HG03095 (cell line): Measurements from ENCODE around the gene IL13RA1.
A peak's percentile ranks its signal among the peaks of the same experiment; 100 is the strongest.
"Not testable (repeated sequence)": the region's sequence is repeated elsewhere in the genome, so short reads cannot be mapped to it uniquely, and the experiment has no call there.

Experiments
- ATAC-seq: cut with Tn5 transposase; IDR thresholded peaks from one replicate; pipeline ENCODE4 v1.9.1; 2021; ENCODE audit warnings: moderate library complexity; ENCODE audit not compliant: unreplicated experiment

The IL13RA1 gene

DNA sequence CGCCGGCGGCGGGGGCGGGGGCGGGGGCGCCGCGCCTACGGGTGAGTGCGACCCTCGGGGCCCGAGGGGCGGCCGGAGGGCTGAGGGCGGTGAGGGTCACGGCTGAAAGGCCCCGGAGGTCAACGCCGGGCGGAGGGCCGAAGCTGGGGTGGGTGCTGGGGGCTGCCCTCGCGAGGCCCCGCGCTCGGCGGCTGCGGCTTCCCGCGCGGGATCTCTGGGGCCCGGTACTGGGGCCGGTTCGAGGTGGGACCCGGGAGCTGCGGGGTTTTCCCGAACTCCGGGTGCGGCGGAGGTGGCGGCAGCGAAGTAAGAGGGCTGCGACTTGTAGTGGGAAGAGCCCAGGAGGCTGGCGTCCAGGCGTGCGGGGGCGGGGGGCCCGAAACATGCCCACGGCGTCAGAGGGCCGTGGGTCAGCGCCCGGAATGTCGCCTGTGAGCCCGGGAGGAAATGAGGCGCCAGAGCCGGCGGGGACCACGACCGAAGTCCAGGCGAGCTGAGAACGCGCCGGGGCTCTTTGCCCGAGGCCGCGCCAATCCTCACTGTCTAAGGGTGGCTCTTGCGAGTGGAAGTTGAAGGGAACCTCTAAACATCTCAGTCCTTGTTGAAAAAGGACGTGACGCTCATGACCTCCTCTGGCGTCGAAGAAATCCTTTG is 407 bp downstream of the IL13RA1 start:
- ATAC-seq: no peak

DNA sequence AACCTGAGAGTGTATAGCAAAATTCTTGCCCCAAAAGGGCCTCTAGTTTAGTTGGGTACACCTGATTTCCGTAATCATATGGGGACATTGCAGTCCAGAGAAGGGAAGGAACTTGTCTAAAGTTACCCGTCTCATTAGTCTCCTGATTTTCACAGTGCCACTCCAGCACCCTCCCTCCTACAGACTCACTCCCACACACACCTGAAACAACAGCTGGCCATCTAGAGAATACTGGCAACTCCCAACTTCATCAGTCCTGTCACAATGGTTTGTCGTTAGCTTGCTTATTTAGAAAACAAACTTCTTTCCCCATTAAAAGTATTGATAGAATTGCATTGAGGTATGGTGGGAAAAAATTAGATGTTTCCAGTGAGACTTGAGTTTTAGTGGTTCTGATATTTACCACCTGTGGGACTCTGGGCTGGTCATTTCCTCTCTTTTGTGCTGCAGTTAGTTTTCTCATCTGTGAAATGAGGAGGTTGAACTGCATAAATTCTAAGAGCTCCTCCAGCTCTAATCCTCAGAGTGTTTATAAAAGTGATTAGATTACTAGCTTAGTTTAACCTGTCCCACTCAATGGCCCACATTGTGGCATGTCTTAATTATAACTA is 1.7 kb downstream of the IL13RA1 start:
- ATAC-seq: no peak

DNA sequence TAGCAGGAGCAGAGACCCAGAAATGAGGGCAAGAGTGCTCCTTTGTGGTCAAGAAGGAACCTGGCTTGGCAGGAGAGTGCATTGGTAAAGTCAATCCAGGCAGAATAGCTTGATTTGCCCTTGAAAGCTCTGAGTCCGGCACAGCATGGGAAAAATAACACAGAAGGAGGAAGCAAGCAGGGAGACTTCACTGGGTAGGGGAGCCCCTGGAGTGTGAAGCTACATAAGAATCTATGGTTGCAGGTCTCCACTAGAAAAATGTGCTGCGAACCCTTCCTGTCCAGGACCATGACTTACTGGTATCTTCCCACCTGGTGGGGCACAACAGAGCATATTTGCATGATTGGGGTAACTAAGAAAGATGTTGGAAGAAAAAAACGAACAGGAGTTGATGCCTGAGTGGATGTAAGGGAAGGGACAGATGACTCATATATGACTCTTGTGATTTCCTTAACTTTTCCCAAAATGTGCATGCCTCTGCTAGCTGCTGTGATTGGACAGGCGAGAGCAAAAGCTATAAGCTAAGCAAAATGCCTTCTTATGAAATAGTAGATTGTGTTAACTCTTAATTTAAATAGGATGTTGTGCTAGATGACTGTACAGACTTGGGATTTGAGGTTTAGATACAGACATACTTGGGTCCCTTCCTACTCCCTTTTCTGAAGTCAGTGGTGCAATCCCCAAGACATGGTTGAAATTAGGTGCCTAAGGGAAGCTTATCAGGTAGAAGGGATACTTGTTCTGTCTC is 3.3 kb downstream of the IL13RA1 start:
- ATAC-seq: no peak

DNA sequence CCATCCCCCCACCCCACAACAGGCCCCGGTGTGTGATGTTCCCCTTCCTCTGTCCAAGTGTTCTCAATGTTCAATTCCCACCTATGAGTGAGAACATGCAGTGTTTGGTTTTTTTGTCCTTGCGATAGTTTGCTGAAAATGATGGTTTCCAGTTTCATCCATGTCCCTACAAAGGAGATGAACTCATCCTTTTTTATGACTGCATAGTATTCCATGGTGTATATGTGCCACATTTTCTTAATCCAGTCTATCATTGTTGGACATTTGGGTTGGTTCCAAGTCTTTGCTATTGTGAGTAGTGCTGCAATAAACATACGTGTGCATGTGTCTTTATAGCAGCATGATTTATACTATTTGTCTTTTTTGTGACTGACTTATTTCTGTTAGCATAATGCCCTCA is 5.1 kb downstream of the IL13RA1 start:
- ATAC-seq: not testable (repeated sequence)

DNA sequence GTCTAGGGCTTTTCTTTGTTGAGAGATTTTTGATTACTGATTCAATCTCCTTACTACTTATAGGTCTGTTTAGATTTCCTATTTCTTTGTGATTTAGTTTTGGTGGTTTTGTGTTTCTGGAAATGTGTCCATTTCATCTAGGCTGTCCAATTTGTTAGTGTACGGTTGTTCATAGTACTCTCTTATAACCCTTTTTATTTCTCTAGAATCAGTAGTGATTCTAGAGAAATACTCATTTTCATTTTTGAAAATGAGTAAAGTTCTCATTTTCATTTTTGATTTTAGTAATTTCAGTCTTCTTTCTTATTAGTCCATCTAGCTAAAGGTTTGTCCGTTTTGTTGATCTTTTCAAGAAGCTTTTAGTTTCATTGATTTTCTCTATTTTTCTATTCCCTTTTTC is 7.5 kb downstream of the IL13RA1 start:
- no peak for ATAC-seq

DNA sequence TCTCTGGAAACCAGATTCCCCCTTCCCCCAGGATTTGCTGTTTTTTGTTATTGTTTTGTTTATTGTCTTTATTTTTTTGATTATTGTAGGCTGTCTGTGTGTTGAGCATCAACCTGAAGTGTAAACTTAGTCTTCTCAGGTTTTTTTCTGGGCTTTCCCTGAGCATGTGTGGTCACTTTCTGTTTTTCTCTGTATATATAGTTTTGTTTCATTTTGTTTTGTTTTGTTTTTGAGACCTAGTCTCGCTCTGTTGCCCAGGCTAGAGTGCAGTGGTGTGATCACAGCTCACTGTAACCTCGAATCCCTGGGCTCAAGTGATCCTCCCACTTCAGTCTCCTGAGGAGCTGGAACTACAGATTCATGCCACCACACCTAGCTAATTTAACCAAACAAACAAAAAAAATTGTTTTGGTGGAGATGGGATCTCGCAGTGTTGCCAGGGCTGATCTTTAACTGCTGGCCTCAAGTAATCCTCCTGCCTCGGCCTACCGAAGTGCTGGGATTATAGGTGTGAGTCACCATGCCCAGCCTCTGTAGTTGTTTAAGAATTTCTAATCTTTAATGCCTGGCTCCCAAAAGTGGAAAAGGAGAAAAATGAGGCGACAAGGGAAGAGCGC is 9.1 kb downstream of the IL13RA1 start:
- no peak for ATAC-seq

DNA sequence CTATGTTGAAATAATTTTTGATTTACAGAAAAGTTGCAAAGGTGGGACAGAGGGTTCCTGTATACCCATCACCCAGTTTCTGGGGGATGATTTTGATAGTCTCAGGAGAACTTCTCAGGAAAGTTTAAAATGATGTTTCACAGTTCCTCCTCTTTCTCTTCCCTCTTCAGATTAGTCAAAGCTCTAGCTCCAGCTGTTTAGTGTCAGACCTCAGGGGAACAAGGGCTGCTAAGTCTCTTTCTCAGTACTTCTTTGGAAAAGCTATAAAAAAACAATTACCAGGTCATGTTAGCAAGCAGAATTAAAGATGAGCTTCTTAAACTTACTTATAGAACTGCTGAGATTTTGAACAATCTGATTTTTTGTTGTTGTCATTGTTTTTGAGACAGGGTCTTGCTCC is 12.2 kb downstream of the IL13RA1 start:
- no peak for ATAC-seq

DNA sequence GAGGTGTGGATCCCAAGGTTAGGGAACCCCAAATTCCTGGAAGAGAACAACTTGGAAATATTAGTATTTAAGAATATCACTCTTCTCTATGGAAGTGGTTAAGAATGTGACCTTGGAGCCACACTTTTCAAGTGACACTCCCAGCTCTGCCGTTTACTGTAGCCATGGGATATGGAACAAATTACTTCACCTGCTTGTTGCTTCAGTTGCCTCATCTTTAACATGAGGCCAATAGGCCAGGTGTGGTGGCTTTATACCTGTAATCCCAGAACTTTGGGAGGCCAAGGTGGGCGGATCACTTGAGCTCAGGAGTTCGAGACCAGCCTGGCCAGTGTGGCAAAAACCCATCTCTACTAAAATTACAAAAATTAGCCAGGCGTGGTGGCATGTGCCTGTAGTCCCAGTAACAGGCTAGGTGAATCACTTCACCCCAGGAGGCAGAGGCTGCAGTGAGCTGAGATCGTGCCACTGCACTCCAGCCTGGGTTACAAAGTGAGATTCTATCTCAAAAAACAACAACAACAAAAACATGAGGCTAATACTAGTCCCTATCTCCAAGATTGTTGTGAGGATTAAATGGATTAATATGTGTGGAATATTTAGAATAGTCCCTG is 13.0 kb downstream of the IL13RA1 start:
- ATAC-seq: no peak

DNA sequence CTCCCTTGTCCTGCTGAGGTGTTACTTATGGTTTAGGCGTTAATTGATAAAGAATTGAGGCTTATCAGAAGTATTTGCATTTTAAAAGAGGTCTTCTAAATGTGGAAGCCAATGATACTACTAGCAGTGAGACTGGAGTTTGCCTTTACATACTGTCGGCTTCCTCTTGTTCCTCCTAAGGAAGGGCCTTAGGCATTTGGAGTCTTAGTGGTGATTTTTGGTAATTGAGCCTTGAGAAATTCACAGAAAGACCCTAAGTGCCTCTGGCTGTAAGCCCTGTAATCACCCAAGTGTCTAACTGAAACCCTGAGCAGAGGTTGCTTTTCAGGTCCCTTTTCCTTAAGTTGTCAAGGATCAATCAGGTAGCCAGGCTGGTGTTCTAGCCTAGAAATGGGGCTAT is 14.8 kb downstream of the IL13RA1 start:
- no peak for ATAC-seq

DNA sequence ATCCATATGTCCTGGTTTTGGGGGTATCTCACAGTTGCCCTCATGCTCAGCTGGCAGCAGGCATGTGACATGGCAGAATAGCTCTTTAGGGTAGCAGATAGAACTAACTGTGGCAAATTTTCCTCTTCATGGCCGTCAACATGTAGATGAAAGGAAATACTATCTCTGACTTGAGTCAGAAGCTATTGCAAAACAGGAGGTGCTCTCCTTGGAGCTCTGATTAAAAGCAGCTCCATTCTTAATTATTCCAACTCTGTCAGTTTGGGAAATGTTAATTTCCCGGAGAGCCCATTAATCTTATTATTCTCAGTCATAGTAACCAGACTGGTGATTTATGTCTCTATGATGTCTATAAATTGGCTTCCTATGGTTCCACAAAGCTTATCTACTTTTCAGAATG is 18.2 kb downstream of the IL13RA1 start:
- no peak for ATAC-seq

DNA sequence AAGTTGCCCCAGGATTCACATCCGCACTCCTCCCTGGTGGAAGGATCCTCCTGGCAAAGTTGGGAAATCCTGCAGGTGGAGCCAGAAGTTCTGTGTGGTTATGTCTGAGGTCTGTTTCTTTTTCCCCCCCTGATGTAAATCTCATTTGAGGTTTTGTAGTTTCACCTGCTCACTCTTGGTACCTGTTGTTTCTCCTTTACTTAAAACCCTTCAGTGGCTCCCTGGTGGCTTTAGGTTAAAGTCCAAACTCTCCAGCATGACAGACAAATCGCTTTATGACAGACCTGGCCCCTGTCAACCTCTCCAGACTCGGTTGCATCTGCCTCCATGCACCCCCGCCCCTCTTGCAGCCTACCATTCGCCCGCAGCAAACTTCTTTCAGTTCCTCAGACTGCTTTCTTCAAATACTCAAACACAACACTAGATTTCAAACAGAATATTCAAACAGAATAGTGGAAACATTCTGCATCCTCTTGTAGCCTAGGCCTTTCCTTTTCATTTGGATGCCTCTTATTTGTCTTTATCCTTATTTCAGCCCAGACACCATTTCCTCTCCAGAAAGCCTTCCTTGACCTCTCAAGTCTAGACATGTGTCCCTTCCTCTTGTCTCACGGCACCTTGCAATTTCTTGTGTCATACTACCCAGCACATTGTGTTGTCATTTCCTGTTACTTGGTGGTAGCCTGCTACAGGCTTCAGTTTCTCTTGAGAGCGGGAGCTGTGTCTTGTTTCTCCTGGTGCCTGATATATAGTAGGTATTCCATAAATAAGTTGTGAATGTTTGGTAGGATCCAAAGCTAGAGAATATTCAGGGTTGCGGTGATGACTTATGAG is 24.8 kb downstream of the IL13RA1 start:
- peak; percentile 79 for ATAC-seq

DNA sequence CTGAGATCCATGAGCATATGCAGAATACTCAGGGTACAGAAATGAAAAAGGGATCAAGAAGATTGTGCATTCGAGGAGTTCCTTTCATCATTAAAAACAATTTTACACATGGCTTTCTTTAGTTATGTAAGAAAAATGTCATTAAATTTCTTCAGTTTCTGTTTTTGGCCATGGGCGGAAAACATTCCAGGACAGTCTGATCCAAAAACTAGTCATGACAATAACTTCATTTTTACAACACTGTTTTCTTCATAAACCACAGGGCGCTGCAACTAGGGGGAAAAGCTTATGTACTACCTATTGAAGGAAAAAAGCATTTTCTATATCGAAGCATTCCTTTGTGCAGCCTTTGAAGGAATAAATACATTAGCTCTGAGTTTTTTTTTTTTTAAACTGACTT is 28.2 kb downstream of the IL13RA1 start:
- ATAC-seq: no peak

DNA sequence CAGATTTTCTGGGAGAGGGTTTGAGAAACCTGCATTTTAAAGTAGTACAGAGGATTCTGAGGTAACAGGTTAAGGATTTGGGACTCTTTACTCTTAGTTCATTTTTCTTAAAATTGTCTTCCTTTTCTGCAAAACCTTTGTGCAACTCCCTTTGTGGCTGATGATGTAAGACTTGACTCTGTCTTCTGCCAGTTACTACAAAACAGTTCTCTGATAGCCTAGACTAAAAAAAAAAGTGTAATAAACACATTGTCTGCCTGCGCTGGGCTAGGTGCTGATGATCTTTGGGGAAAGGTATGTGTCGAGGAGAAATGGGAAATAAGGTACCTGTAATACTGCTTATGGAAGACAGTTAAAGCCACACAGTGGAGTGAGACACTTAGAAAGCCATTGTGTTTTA is 28.7 kb downstream of the IL13RA1 start:
- no peak for ATAC-seq

DNA sequence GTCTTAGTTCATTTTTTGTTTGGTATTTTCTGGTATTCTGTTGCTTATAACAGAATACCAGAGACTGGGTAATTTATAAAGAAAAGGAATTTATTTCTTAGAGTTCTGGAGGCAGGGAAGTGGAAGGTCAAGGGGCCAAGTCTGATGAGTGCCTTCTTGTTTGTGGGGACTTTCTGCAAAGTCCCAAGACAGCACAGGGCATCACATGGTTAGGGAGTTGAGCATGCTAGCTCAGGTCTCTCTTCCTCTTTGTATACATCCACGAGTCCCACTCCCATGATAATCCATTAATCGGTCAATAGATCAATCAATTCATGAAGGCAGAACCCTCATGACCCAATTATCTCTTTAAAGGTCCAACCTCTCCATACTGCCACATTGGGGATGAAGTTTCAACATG is 31.1 kb downstream of the IL13RA1 start:
- ATAC-seq: no peak

DNA sequence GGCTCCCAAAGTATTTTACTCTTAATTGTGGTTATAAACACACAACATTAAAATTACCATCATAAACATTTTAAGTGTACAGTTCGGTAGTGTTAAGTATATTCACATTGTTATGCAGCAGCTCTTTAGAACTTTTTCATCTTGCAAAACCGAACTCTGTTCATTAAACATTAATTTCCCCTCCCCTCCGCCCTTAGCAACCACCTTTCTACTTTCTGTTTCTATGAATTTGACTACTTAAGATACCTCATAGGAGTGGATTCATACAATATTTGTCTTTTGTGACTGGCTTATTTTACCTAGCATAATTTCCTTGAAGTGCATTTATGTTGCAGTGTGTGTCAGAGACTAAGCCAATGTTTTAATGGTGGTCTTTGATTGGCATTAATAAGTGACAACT is 32.6 kb downstream of the IL13RA1 start:
- no peak for ATAC-seq

DNA sequence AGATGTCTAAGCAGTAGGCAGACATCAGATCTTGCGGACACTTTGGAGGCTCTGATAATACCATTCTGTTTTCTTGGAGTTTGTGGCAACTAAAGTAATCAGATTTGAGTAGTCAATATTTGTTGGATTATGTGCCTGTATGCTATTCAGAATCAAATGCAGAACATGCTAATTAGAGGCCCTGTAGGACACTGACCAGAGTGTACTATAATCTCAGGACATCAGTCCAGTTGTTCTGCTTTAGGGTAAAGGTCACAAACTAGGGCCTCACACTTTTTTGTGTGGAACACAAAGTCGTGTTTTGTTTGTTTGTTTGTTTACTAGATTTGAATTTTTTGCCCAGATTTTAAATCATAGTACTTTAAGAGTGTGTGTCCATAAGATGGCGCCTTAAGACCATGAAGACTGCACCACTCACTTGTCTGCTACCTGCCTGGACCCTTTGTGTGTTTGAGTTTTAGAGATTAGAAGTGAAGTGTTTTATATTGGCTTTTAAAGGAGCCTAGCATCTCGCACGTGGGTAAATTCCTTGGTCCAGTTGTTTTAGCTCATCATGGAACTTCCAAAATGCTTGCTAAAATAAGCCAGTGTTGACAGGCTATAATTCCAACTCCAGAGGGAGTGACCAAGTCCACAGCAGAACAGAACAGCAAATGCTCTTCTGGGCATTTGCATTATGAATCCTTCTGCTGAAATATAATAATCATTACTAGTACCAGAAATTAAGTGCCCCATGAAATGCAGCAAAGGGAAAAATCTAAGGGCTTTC is 34.7 kb downstream of the IL13RA1 start:
- ATAC-seq: no peak

DNA sequence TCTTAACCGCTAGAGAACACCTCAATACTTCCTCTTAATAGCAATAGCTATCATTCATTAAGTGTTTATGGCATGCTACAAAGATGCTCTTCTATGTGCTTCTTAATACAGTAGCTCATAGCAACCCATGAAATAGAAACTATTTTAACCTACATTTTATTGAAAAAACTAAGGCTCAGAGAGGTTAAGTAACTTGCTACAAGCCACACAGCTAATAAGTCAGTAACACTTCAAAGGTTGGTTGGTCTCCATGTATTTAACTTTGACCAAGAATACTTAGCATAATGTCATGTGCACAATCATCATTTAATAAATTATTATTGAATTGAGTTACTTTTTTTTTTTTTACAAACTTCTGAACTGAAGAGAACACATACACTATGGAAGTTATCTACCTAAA is 36.1 kb downstream of the IL13RA1 start:
- ATAC-seq: no peak

DNA sequence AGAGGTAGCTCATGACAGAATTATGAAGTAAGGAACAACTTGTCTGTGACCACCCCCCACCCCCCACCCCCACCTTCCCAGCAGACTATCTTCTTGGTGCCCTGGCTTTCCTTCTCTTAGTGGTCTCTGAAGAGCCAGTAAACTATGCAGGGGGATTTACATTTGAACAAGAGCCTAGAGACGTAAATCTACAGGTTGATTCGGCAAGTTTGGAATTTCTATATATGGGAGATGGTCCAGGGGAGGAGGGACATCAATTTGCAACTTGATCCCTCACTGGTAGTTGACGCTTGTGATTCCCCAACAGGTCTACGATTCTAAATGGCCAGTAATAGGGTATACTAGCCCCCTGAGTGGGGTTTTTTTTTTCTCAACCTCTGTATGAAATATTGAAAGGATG is 36.7 kb downstream of the IL13RA1 start:
- ATAC-seq: no peak

DNA sequence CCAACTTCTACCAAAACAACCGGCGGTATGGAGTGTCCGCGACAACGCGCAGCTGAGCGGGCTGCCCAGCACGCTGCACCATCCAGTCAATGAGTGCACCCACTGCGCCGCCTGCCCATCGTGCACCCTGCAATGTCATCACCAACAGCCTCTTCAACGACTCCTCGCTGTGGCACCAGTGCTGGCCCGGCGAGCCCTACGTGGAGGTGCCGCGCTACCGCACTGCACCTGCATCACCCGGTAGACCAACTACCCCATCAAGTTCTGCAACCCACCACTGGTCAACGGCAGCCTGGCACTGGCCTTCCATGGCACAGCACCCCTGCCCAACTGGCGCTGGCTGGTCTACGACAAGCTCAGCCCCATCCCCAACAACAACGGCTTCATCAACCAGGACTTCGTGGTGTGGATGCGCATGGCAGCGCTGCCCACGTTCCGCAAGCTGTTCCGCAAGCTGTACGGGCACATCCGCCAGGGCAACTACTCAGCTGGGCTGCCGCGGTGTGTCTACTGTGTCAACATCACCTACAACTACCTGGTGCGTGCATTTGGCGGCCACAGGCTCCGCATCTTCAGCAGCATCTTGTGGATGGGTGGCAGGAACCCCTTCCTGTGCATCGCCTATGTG is 42.8 kb downstream of the IL13RA1 start:
- no peak for ATAC-seq
